BLaER1 (cell line): ENCODE results near the gene SNX22.

Experiments
- H3K27ac ChIP-seq: shearing (Covaris generic); formaldehyde crosslinking; 2 replicates; pipeline ENCODE4 v1.8.1; 2022
- H3K27me3 ChIP-seq: shearing (Covaris generic); formaldehyde crosslinking; 2 replicates; pipeline ENCODE4 v1.8.1; 2022
- H3K36me3 ChIP-seq: shearing (Covaris generic); formaldehyde crosslinking; 2 replicates; pipeline ENCODE4 v1.8.1; 2022
- H3K4me1 ChIP-seq: shearing (Covaris generic); formaldehyde crosslinking; 2 replicates; pipeline ENCODE4 v1.8.1; 2022
- H3K4me2 ChIP-seq: shearing (Covaris generic); formaldehyde crosslinking; 2 replicates; pipeline ENCODE4 v1.8.1; 2022
- H3K4me3 ChIP-seq: shearing (Covaris generic); formaldehyde crosslinking; 2 replicates; pipeline ENCODE4 v1.8.1; 2022
- H3K9ac ChIP-seq: shearing (Covaris generic); formaldehyde crosslinking; 2 replicates; pipeline ENCODE4 v1.8.1; 2022
- H3K9me3 ChIP-seq: shearing (Covaris generic); formaldehyde crosslinking; 2 replicates; pipeline ENCODE4 v1.8.1; 2022
- H4K20me1 ChIP-seq: shearing (Covaris generic); formaldehyde crosslinking; 2 replicates; pipeline ENCODE4 v1.8.1; 2022
- Cebpa-rat ChIP-seq: shearing (Covaris generic); IDR thresholded peaks from 2 replicates; pipeline ENCODE4 v1.8.1; 2022

The SNX22 gene

GRCh38 chr15:64164436-64164835 lies 12.9 kb downstream of the SNX22 start:
- H3K4me1 ChIP-seq, result peaks cover 39% of the 10 kb centered on the region
- H3K4me3 ChIP-seq, result no peak overlapping the region
- H3K27ac ChIP-seq, result no peak overlapping the region
- no peak overlapping the region for H3K9ac ChIP-seq
- no peak overlapping the region for H3K4me2 ChIP-seq
- peaks cover 28% of the 10 kb centered on the region for H4K20me1 ChIP-seq
- peaks cover 21% of the 10 kb centered on the region for H3K36me3 ChIP-seq
- H3K27me3 ChIP-seq, result no peaks in the 10 kb centered on the region
- no peaks in the 10 kb centered on the region for H3K9me3 ChIP-seq
- TF ChIP-seq Cebpa-rat, result no peak

GRCh38 chr15:64166102-64166890 lies 14.8 kb downstream of the SNX22 start:
- Histone ChIP-seq H3K9me3 (no peaks in the 10 kb centered on the region), H3K4me3 (no peak overlapping the region), H3K4me2 (no peak overlapping the region), H3K36me3 (peaks cover 18% of the 10 kb centered on the region), H4K20me1 (peaks cover 9% of the 10 kb centered on the region), H3K27ac (no peak overlapping the region), H3K9ac (no peak overlapping the region), H3K4me1 (peaks cover 21% of the 10 kb centered on the region), H3K27me3 (no peaks in the 10 kb centered on the region)
- TF ChIP-seq Cebpa-rat, result no peak

GRCh38 chr15:64180235-64180824 lies 28.8 kb downstream of the SNX22 start:
- no peak overlapping the region for H3K27ac ChIP-seq
- no peaks in the 10 kb centered on the region for H4K20me1 ChIP-seq
- no peak overlapping the region for H3K4me3 ChIP-seq
- no peaks in the 10 kb centered on the region for H3K9me3 ChIP-seq
- peaks cover 27% of the 10 kb centered on the region for H3K4me1 ChIP-seq
- no peak overlapping the region for H3K9ac ChIP-seq
- TF ChIP-seq Cebpa-rat, result no peak
- peak overlapping the region; percentile 65 for H3K4me2 ChIP-seq
- no peaks in the 10 kb centered on the region for H3K27me3 ChIP-seq
- H3K36me3 ChIP-seq, result peaks cover 45% of the 10 kb centered on the region

GRCh38 chr15:64182859-64183370 lies 31.4 kb downstream of the SNX22 start:
- H3K4me1 ChIP-seq, result peaks cover 27% of the 10 kb centered on the region
- H3K27me3 ChIP-seq, result no peaks in the 10 kb centered on the region
- H3K9ac ChIP-seq, result no peak overlapping the region
- H3K4me3 ChIP-seq, result no peak overlapping the region
- H3K4me2 ChIP-seq, result no peak overlapping the region
- TF ChIP-seq Cebpa-rat, result no peak
- no peaks in the 10 kb centered on the region for H4K20me1 ChIP-seq
- peaks cover 49% of the 10 kb centered on the region for H3K36me3 ChIP-seq
- H3K9me3 ChIP-seq, result no peaks in the 10 kb centered on the region
- no peak overlapping the region for H3K27ac ChIP-seq

GRCh38 chr15:64185146-64185911 lies 33.8 kb downstream of the SNX22 start:
- Histone ChIP-seq H3K4me1 (peaks cover 14% of the 10 kb centered on the region), H3K36me3 (peaks cover 49% of the 10 kb centered on the region), H3K27me3 (no peaks in the 10 kb centered on the region), H3K4me3 (no peak overlapping the region), H3K9me3 (no peaks in the 10 kb centered on the region), H3K27ac (no peak overlapping the region), H4K20me1 (no peaks in the 10 kb centered on the region), H3K4me2 (no peak overlapping the region), H3K9ac (no peak overlapping the region)
- TF ChIP-seq Cebpa-rat, result no peak

- Histone ChIP-seq H4K20me1 (no peaks in the 10 kb centered on the region), H3K27ac (no peak overlapping the region), H3K36me3 (peaks cover 49% of the 10 kb centered on the region), H3K4me3 (no peak overlapping the region), H3K4me1 (no peaks in the 10 kb centered on the region), H3K9ac (no peak overlapping the region), H3K9me3 (no peaks in the 10 kb centered on the region), H3K4me2 (no peak overlapping the region), H3K27me3 (no peaks in the 10 kb centered on the region)
- TF ChIP-seq Cebpa-rat, result no peak
Observed at GRCh38 chr15:64187396-64188191, 36.1 kb downstream of the SNX22 start.

GRCh38 chr15:64191971-64192830 lies 40.7 kb downstream of the SNX22 start:
- Histone ChIP-seq H3K27me3 (no peaks in the 10 kb centered on the region), H3K27ac (no peak overlapping the region), H3K9me3 (no peaks in the 10 kb centered on the region), H3K9ac (no peak overlapping the region), H3K36me3 (peaks cover 32% of the 10 kb centered on the region), H3K4me1 (no peaks in the 10 kb centered on the region), H4K20me1 (no peaks in the 10 kb centered on the region), H3K4me2 (no peak overlapping the region), H3K4me3 (no peak overlapping the region)
- TF ChIP-seq Cebpa-rat, result no peak

- no peak overlapping the region for H3K4me2 ChIP-seq
- H3K27me3 ChIP-seq, result no peaks in the 10 kb centered on the region
- H4K20me1 ChIP-seq, result no peaks in the 10 kb centered on the region
- H3K9me3 ChIP-seq, result no peaks in the 10 kb centered on the region
- H3K27ac ChIP-seq, result no peak overlapping the region
- H3K9ac ChIP-seq, result no peak overlapping the region
- H3K4me3 ChIP-seq, result no peak overlapping the region
- TF ChIP-seq Cebpa-rat, result no peak
- no peaks in the 10 kb centered on the region for H3K4me1 ChIP-seq
- peaks cover 16% of the 10 kb centered on the region for H3K36me3 ChIP-seq
Observed at GRCh38 chr15:64193971-64194370, 42.4 kb downstream of the SNX22 start.
